Omental fat pad (tissue), 4 donors: Measurements from ENCODE around the gene PRR7. TPM values are rescaled to one million over a fixed set of nuclear protein-coding genes. Genes with fewer than 3 reads are reported as not detected.

Source experiments
- ATAC-seq: fragments of 150-250 bp; one replicate; pipeline ENCODE4 v1.9.1; 2016; ENCODE audit warnings: mild to moderate bottlenecking, moderate library complexity; ENCODE audit not compliant: low FRiP score
- DNase-seq: peaks from one replicate; pipeline ENCODE4 v3.0.0-alpha.2; 2019; ENCODE audit warnings: low spot score
- CTCF ChIP-seq, 3 donors: fragments of 450-650 bp; IDR thresholded peaks; one replicate each; pipeline ENCODE4 v1.5.1; 2016 to 2017; ENCODE audit warnings: antibody characterized with exemption in 3 of 3, mild to moderate bottlenecking in 3 of 3, moderate library complexity in 2 of 3
- total RNA-seq, 4 donors: library from RNA; depleted of rRNA; stranded (reverse); fragments of >200 nt; gene quantifications; one replicate each; pipeline ENCODE4 v1.1.0, GENCODE V29; 2016

The PRR7 gene
- total RNA-seq, 4 donors from 2014 or later = 1.6 to 2.8 (median 2.1) TPM; not detected in 1

GRCh38 chr5:177445052-177445916 is 1.3 kb upstream of the PRR7 start:
- DNase-seq = no peak
- no peak for TF ChIP-seq CTCF (IDR thresholded peaks at IDR 0.05)
- no peak for ATAC-seq

GRCh38 chr5:177445917-177446199 is 756 bp upstream of the PRR7 start:
- DNase-seq (no peak), ATAC-seq (no peak)
- no peak for TF ChIP-seq CTCF (IDR thresholded peaks at IDR 0.05)

GRCh38 chr5:177447066-177447610 is 524 bp downstream of the PRR7 start:
- DNase-seq (no peak), ATAC-seq (peak; percentile 6)
- no peak for TF ChIP-seq CTCF (IDR thresholded peaks at IDR 0.05)

GRCh38 chr5:177447611-177448243 is 1.1 kb downstream of the PRR7 start:
- peak; percentile 81 for ATAC-seq
- TF ChIP-seq CTCF (IDR thresholded peaks at IDR 0.05) = no peak
- DNase-seq = no peak

- ATAC-seq (no peak), DNase-seq (no peak)
- no peak for TF ChIP-seq CTCF (IDR thresholded peaks at IDR 0.05)
Observed at GRCh38 chr5:177448244-177448950, 1.8 kb downstream of the PRR7 start.

GRCh38 chr5:177449140-177450061 is 2.8 kb downstream of the PRR7 start:
- ATAC-seq = no peak
- no peak for DNase-seq
- no peak for TF ChIP-seq CTCF (IDR thresholded peaks at IDR 0.05)
